Hindlimb muscle (tissue), 1 donor: Measurements from ENCODE around the gene LSM11. TPM values are rescaled to one million over a fixed set of nuclear protein-coding genes. Genes with fewer than 3 reads are reported as not detected.

Experiments
- DNase-seq: peaks from one replicate; pipeline ENCODE4 v3.0.0-alpha.2; 2013
- polyA plus RNA-seq: library from polyadenylated mRNA; unstranded; fragments of 120-200 nt; gene quantifications from one replicate; pipeline ENCODE4 v1.2.1, GENCODE V29; 2013; ENCODE audit not compliant: insufficient read length

LSM11 gene
- polyA plus RNA-seq, 1 donor = 10.6 TPM

DNA sequence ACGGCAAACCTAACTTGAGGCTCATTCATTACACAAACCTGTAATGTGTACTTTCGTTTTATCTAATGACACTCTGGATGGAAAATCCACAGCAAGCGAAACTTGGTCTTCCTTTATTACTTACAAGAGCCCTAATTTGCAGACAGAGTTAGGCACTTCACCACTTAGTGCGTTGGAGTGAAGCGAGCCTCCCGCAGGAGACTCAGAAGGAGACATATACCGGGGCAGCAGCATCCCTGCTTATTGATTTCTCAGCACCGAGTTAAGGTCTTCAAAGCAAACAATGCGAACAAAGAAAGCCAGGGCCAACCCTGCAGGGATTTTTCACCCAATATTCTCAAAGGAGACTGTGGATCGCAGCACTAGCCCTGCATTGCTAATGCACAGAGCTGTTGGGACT is 28.6 kb downstream of the LSM11 start:
- DNase-seq = no peak

DNA sequence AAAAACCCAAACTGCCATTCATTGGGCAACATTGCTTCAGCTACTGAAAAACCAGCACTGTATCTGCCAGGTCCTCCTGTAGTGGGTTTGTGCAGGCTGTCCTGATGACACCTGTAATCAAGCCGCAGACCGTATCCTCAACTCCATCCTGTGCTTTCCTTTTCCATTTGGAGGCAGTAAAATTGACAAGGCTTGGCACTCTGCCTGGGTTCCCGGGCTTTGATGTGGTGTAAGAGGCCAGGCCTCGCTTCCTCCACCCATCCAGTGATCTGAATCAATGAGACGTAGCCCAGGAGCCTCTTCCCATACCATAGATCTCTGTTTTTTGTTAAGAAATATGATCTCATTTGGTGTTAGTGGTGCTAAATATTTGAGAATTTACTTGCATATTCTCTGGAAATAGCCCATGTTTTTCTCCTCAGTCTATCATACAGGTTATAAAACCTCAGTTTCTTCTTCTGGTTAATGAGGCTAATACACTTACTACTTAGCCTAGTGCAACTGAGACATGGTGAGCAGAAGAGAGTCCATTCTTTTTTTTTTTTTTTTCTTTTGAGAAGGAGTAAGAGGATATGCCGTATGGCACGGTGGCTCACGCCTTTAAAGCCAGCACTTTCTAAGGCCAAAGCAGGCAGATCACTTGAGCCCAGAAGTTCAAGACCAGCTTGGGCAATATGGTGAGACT is 34.8 kb downstream of the LSM11 start:
- no peak for DNase-seq

DNA sequence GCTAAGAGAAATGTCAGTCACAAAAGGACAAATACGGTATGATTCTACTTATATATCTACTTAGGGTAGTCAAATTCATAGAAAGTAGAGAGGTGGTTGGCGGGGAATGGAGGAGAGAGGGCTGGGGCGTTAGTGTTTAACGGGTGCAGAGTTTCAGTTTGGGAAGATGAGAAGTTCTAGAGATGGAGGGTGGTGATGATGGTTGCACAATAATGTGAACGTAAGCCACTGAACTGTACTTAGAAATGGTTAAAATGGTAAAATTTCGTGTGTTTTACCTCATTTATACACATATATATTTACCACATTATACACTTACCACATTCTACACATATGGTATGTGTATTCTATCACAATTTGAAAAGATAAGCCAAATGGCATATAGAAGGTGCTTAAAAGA is 35.7 kb downstream of the LSM11 start:
- no peak for DNase-seq

DNA sequence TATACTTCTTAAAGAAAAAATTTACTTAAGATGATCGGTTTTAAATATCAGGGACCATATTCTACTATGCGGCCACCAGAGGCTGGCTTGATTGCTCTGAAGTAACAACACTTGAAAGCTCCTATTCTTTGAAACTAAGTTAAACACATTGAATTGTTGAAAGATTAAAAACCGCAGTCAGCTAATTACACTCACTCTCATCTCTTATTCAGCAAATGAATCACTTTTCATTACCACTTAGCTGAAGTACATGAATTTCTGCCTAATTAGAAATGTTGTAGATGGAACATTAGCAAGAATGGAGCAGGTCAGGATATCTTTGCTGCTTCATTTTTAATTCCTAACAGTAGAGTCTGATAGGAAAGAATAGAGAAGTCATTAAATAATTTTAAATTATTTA is 42.3 kb downstream of the LSM11 start:
- DNase-seq = no peak

DNA sequence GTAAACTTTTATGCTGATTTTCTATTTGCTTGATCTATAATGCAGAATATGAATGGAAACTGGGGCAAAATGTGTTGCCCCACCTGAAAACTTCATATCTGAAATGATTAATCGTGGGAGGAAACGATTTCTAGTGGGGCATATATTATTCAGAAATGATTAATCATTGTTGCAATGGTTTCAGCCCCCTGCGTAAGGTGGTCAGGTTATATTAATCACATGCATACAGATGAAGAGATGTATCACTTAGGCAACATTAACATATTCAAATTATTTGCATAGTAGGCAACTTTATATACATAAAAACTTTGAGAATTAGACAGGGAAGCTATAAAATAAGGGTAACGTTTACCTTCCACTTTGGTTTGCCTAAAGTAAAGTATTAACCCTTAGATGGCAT is 49.8 kb downstream of the LSM11 start:
- no peak for DNase-seq

DNA sequence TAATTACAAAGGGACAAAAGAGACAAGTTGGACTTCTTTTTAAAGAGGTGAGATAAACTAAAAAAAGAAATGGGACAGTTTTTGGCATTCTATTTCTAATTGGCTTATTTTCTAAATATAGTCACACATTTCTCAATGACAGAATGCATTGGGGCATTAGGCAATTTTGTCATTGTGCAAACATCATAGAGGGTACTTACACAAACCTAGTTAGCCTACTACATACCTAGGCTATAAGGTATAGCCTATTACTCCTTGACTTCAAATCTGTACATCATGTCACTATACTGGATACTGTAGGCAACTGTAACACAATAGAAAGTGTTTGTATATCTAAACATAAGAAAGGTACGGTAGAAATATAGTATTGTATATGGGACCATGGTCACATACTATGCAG is 56.1 kb downstream of the LSM11 start:
- no peak for DNase-seq

DNA sequence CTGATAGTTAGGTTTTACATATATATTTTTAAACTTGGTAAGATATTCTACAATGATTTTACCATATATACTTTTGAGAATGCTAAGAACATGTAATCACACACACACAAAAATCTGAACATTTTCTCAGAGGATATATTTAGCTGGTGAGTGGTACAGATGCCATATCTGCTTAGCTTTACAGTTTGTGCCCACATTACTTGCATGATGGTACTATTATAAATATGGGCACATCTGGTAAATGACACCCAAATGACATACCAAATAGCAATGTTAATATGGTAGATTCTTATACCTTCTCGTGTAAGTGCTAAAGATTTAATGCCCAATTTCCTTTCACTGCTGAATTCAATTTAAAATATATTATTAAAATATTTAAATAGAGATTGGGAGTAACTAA is 56.6 kb downstream of the LSM11 start:
- DNase-seq = no peak

DNA sequence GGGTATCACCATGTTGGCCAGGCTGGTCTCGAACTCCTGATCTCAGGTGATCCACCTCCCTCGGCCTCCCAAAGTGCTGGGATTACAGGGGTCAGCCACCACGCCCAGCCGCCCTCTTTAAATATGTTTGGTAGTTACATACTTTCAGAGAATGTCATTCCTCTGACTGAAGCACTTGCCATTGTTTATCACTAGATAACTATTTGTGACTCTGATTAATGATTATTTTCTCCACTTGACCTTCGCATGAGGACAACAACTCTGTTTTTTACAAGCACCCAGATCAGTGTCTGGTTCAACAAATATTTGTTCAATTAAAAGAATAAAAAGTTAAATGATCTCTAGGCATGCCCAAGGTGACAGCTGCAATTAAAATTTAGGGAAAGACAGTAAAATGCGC is 59.2 kb downstream of the LSM11 start:
- DNase-seq = no peak

DNA sequence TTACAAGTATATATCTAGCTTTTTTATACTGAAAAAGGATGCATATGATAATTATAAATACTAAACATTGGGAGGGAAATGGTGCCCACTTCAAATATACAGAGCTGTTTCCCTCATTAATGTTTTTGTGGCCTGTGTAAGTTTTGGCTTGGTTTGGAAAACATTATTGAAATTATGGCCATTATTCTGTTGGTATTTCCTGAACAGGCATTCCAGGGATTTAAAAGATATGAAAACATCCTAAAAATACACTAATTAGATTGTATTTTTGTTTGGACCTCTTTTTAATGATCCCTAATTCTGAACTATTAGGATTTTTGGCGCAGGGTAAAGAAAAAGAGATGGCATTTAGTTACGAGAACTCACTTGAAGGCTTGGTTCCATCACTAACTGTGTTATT is 64.5 kb downstream of the LSM11 start:
- no peak for DNase-seq

Other genes with a start within 250 kb of the LSM11 start
- gene ADAM19, start 167.9 kb upstream of the LSM11 start, polyA plus RNA-seq = 17.7 TPM
- gene SOX30, start 91.3 kb upstream of the LSM11 start, polyA plus RNA-seq = 0.26 TPM
- gene C5orf52, start 72.2 kb upstream of the LSM11 start, polyA plus RNA-seq = not detected
- gene THG1L, start 12.3 kb upstream of the LSM11 start, polyA plus RNA-seq = 25.7 TPM
- 58.1 TPM for gene CLINT1, start 115.4 kb downstream of the LSM11 start, polyA plus RNA-seq